Kidney capillary endothelial cell (primary cell): ENCODE measurements around the gene ZBTB20.

ENCODE experiments used
- DNase-seq: peaks from one replicate; pipeline ENCODE4 v3.0.0-alpha.2; 2018; ENCODE audit warnings: low spot score

Gene ZBTB20

DNA sequence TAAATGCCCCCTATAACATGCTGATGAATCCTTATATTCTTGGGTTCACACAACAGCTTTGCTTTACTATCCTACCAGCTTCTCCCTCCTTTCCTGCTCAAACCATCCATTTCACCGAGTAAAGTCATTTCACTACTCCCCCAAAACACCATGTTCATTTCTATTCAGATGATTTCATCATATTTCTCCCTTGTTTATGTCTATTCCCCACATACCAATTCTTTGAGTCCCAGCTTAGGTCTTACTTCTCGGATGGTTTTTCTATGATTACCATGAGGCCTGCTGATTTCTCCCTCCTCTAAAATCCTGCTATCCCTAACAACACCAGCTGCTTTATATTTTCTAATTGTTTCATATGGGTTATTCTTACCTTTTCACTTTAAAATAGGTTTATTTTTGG, 621.8 kb downstream of the ZBTB20 start:
- DNase-seq = no peak

DNA sequence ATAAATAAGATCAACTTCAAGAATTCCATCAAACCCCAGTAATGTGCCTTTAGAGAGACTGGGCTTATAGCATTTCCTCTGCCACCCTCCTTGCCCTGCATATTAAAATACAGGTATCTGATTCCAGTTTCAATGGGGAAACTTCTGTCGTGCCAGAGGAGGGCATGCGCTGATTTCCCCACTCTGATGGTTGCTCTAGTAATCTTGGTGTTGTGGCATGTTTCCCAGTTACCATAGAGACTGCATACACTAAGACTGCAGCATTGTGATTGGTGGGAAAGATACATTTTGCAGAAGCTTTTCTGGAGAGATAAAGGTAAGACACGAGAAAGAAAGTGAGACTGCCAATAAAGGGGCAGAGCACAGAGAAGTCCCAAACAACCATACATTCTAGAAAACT, 627.7 kb downstream of the ZBTB20 start:
- no peak for DNase-seq

DNA sequence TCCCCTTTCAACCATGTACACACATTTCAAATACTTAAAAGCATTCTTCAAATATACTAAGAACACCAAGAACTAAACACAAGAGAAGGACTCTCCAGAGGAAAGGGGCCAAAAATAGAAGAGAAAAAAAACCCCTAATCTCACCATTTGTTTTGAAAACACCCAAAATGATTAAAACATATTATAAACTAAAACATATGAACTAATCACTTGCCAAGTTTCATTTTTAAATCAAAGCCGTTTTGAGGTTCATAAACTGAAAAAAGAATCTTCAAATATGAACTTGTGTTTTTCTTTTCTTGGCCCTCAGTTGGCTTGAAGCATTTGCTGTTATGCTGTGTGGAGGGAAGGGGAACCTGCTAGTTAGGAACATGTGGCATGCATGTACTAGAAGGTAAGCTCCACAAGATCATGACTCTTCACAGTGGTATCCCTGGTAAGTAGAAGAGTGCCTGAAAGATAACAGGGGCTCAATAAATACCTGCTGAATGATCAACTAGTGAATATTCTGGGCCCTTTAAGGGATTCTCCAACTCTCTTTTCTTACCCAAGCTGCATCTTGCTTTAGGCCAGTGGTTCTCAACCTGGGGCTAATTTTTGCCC, 628.8 kb downstream of the ZBTB20 start:
- no peak for DNase-seq

DNA sequence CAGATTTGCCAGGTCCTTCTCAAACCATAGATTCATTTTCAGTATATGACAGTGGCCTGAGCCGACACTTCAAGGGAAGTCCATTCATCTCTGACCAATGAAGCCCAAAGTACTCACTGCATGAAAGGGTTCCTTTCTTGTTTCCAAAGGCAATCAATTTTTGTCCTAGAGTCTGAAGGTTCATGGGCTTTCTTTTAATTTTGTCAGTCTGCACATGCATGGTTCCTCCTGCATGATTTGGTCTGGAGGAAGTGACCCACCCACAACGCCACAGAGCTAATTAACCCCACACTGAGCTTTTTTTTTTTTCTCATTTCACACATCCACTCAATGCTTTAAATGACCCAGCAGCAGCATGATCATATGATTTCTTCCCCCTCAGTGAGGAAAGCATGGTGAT, 636.9 kb downstream of the ZBTB20 start:
- DNase-seq = no peak

DNA sequence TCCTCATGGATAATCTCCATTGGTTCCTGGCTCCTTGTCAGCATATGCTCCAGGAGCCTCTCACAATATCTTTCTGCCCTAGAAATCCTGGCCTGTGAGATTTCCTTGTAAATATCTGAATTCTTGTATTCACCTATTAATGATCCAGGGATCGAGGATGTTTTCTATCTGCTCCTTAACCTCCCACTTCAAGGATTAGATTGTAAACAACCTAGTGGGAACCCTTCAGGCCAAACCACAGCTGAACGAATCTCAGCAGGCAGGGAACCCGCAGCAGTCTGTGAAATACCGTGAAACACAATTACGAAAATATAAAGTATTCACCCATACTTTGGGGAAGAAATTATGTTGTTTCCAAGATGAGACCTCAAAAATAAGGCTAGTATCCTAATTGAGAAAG, 637.3 kb downstream of the ZBTB20 start:
- no peak for DNase-seq

DNA sequence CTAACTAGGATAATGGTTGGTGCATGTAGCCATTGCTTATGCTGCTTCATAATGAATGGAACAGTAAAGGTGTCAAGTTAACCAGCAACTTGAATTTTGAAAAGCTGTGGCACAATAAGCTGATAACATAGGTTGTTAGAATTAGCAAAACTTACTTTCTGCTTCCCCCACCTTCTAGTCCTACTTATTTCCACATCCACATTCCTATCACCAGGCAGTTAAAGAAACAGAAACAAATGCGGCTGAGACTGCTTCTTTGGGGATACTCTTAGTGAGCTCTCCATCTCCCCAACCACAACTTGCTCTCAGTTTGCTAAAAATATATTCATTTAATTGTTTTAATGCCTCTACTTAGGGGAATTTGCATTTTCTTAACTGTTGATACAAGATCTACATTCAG, 638.1 kb downstream of the ZBTB20 start:
- DNase-seq = no peak

DNA sequence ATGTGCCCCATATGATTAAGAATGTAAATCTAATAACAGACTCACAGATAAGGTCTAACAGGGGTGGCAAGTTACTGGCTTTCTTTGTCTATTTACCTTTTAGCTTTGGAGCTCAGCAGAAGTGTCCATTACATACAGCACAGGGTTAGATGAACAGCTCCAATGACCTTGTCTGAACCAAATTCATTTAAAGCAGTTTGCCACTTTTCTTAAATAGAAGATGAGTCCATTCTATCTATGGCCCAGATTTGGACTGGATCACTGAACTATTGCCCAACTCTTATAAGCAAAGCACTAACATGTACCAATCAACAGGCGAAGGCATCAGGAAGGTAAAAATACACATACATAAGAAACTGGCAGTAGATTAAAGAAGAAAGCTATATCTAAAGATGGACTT, 638.9 kb downstream of the ZBTB20 start:
- DNase-seq = no peak

DNA sequence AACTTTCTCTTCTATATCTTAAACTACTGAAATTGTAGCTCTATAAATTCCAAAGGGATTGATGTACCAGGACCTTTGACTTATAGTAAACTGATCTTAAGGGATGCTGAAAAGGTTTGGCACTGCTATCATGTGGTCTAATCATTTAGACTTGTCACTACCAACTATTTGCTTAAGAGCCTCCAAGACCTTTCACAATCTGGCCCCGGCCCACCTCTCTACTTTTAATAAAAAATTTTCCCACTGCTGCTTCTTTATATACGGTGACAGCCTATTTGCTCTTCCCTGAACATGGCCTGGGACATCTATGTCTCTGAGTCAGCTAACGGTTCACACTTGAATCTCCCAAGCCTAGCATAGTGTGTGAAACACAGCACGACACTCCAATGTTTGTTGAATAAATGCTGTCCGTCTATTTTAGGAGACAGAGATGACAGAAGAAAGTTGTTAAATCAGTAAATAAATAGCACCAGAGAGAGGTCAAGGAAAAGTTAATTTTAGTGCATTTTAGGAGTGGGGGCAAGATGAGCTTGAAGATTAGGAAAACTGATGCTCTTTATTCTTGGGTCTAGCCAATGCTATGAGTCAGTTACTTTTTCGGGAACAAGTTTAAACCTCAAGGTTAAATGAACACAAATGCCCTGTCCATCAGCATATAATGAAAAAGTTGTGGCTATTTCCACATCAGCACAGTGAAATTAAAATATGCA, 640.3 kb downstream of the ZBTB20 start:
- DNase-seq = no peak

DNA sequence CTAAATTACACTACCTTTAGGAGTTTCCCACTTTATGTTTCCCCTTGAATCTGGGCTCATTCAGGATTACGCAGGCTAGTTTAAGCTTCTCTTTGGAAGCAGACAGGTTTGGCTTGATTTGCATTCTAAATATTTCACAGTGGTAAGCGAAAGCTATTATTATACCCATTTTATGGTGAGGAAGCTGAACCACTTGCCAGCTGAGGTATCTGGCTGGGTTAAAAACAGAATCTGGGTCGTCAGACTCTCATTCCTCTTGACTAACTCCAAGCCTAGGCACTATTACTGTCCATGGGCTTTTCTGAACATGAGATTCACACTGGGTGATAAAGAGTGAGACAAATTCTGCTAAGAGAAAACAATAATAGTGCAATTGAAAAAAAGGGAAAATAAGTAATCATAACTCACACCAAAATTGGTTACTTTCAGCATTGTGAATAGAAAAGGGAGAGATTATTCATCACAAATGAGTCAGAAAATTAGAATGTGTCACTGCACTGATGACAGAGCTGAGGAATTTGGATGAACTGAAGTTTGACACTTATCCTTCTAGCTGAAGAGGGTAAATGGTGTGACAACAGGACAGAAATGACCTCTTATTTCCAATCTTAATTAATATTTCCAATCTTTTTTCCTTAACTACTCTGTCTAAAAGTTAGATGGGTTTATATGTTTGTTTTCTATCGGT, 642.0 kb downstream of the ZBTB20 start:
- DNase-seq = peak; percentile 64

DNA sequence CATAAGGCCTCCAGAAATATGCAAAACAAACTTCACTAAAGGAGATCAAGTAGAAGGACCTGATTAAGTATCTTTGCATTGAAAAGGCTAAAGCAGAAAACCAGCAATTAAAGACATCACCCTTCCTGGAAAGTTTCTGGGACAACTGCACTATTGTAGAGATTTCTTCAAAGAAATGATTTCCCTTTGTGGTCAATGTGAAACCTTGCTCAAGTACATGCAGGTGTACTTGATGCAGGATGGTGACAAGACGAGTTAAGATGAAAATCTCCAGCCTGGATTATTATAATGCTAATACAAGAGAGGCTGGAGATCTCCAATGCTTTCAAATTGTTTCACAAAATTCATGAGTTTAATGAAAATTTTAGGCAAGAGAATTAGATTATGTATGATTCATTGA, 644.9 kb downstream of the ZBTB20 start:
- no peak for DNase-seq

DNA sequence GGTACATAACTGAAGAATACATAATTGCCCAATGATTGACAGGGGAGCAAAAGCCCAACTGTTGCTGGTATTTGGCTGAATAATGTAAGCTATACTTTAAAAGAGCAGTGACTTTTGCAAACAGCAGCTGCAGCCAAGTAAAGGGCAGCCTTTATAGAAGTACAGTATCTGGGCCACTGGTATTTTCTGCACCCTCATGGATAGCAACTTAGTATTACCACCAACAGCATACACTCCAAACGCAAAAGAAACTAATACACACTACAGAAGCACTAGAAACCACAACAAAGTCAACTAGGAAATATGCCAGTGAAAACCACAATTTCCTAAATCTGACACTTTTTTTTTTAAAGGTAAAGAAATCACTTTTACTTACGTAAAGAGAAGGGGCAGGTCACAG, 647.1 kb downstream of the ZBTB20 start:
- DNase-seq = no peak

DNA sequence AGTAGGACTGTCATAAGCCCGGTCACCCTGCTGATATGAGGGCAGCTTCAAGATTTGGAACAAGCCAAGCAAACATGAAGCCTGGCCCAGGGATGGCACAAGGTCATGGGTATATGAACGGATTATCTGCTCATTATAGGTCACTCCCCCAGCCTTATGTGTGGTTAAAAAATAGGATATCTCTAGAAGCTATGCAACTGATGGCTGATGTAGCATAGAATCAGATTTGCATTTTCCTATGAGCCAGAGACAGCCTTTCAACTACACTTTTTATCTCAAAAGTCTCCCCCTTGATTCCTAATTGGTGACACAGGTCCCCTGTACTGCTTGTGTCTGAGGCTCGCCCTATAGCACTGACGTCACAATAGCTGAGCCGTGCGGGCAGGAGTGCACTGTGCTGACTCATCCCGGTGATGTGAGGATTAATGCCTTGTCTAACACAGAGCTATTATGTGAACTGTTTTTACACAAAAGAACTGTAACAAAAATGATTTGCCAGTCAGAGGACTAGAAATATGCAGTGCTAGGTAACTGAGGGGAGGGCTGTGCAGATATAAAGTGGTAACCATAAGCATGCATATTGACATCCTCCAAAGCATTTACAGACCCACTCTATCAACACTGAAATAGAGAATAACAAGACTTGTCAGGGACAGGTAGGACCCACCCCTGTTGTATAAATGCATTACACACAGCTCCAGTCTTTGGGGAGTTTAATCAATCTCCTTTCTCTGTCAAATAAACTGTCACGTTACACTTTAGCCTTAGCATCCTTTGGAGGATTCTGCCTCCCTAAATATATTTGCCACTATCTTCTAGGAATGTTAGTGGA, 648.3 kb downstream of the ZBTB20 start:
- DNase-seq = peak; percentile 33

DNA sequence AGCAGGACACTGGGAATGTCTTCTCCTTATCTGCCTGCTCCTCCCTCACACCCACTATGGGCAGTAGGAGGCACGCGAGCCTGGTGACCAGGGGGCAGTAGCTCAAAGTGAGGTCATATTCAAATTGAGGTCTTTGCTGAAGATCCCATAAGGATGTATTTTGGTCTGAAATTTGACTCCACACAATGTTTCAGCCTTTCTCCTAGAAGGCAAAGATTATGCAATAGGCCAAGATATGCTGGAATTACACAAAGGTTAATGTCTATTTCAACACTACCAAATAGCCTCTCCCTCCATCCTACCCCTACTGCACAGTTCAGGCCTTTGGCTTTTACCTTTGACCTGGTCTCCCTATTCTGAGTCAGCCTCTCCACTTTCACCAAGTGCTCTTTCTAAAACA, 650.2 kb downstream of the ZBTB20 start:
- DNase-seq = no peak

DNA sequence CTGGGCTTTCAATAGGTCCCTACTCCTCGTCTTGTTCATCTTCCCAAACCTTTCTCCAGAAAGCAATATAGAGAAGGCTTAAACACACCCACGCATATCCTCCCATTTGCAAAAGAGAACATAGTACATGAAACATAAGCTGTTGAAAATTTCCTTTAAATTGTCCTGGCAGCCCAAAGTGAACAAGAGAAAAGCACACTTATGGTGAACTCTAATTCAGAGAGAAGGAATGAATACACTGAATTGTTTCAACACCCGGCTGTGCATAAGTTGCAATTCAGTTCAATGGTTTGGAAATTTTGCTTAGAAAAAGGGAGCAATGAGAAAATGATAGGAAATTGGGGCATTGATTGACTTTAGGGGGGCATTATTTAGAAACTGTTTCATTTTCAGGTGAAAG, 650.6 kb downstream of the ZBTB20 start:
- DNase-seq = no peak

DNA sequence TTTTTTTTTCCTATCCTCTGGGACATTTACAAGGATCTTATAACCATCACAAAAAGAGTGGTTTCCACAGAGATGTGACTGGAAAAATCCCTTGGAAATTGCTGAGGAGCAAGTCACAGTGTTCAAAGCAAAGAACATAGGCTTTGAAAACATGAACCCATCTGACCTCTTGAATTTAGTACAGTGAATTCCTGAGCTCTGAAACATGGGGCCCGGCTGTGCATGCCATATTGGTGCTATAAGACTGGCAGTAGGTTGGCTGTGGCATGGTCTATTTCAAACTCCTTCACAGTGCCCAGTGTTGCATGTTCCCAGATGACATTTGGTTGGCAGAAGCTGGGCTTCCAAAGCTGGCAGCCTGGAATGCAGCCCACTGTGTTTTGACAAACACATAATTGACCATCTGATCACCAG, 651.1 kb downstream of the ZBTB20 start:
- no peak for DNase-seq

DNA sequence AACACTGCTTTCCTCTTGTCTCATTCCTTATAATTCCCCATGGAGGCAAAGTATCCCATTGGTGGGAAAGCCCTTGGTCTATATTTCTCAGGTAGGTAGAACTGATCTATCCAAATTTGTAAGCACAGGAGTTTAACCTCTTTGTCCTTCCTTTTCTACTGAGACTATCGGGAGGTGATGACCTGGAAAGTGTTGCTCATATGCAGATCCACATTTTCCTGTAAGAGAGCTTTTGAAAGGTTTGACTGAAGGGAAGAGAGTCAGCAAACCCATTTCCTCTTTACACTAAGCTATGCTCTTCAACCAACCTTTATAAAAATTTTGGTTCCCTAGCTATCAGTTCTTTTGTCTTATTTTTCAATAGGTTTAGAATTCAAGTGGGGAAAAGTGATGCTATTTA, 652.6 kb downstream of the ZBTB20 start:
- DNase-seq = peak; percentile 14

DNA sequence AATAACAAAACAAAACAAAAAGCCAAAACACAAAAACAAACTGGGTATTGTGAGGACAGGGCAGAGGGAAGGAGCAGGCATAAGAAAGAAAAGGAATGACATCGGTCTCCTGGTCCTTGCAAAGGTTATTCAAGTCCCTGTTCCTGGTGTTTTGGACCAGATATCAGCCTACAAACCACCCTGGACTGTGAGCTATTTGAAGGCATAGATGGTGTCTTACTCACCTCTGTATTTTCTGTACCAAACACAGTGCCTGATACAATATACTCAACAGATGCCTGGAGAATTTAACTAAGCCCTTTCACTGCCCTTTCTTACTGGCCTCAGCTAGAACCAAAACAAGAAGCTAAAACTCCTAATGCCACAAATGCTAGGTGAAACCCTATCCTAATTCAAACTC, 656.3 kb downstream of the ZBTB20 start:
- no peak for DNase-seq

DNA sequence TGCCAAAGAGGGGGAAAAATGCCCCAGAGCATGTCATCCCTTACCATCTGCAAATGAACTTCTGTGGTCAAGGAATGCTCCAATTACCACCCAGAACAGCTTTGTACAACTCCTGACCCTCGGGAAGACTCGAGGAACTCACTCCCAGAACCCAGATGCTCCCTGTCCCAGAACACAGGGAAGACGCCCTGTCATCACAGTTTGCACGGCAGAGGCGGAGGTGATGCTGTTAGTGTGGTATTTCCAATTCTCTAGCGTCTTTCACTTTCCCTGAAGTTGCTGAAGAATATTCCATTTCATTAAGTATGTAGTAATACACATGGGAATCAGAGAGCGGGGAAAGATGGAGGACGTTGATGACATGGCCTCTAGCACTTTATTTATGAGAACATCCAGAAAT, 659.6 kb downstream of the ZBTB20 start:
- no peak for DNase-seq

DNA sequence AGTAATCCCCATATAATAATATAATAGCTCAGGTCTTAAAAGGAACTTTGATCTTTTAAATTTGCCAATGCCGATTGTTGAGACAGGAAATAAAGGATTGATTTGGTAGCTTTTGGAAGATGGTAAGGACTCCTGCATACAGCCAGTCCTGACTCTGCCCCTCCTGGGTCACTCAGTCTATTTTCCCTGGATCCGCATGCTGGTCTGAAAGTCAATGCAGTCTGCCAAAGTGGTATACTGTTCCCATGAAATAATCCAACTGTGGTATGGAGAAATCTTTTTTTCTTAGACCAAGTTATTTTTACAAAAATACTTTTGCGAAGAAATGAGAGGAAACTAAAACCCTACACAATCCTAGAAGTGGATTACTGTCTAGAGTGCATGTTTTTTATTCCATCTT, 662.2 kb downstream of the ZBTB20 start:
- no peak for DNase-seq

DNA sequence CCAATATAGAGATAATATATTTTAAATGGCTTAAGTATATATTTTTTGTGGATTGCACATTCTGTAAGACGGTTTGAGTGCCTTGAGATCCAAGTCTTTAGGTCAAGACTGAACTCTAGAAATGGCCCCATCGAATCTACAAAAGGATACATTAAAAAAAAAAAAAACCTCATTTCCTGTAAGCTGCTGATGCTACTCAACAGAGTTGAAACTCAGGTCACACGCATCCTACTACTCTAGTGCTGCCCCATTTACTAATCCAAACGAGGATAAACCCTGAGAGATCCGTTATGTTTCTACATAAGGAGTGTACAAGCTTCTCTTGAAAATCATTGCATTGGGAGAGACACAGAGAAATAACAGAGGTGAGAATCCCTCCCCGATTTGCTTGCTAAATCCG, 666.0 kb downstream of the ZBTB20 start:
- no peak for DNase-seq

DNA sequence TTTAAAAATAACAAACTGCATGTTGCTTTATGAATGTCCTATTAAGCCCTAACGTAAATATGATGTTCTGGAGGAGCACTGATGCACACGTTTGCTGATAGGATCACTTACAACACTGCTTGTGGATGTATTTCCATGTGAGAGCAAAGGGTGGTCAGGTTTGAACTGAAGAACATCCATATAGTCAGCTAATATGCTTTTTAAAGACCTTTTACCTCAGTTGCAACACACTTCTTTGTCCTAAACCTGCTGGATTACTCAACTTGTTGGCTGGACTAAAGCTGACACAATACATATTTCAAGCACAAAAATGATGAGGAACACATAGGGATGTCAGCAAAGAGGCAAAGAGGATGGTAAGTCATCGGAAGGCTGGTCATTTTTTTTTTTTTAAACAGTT, 666.6 kb downstream of the ZBTB20 start:
- no peak for DNase-seq

DNA sequence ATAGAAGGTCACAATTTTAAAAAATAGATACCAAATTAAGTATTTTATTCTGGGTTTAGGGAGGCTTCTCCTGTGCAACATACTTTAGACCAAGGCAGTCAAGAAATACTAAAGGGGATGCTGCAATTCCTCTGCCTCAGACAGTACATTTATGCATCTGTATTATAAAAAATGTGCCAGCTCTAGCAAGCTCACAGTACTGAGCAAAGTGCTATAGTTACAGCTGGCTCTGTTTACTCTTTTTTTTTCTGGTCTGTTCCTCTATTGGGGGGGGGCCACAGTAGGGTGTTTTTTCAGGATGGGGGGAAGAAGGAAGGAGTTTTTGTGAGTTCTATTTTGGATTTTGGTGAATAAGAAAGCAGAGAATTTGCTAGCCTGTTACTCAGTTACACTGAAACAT, 668.3 kb downstream of the ZBTB20 start:
- DNase-seq = no peak

DNA sequence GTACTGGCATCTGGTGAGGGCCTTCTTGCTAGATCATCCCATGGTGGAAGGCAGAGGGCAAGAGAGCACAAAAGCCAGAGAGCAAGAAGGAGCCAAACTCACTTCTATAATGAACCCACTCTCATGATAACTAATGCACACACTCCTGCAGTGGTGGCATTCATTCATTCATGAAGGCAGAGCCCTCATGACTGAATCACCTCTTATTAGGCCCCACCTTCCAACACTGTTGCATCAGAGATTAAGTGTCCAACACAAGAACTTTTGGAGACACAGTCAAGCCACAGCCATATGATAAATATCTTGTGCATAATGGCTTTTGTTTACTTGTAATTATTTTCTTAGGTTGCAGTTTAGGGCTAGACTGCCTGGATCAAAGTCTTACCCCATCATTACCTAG, 670.6 kb downstream of the ZBTB20 start:
- no peak for DNase-seq
